Neural progenitor cell (in vitro differentiated cells): Measurements from ENCODE around the gene CMTM1.

Experiments
- CTCF ChIP-seq: fragments of 200-600 bp; sonication (generic); IDR thresholded peaks from 2 replicates; pipeline ENCODE4 v1.5.1; 2017; ENCODE audit warnings: antibody characterized with exemption, mild to moderate bottlenecking
- EZH2 ChIP-seq: fragments of 200-600 bp; sonication (generic); IDR thresholded peaks from 2 replicates; pipeline ENCODE4 v1.6.1; 2017; ENCODE audit warnings: antibody characterized with exemption, mild to moderate bottlenecking, moderate library complexity
- EZH2phosphoT487 ChIP-seq: fragments of 200-600 bp; sonication (generic); IDR thresholded peaks from 2 replicates; pipeline ENCODE4 v1.6.1; 2017; ENCODE audit warnings: antibody characterized with exemption

GRCh38 chr16:66542396-66542795, 23.8 kb upstream of the CMTM1 start:
- TF ChIP-seq EZH2 (no peak), CTCF (no peak), EZH2phosphoT487 (no peak)
